ENCODE measurements around the gene ARL3.

ARL3 gene

GRCh38 chr10:102627291-102627735 is 86.9 kb downstream of the ARL3 start:
- DNase-seq (ENCODE audit: low read depth, low spot score): no peak
- peak overlapping the region; percentile 78 for H3K27ac ChIP-seq

GRCh38 chr10:102626026-102626685 is 88.0 kb downstream of the ARL3 start:
- no peak for DNase-seq (ENCODE audit: low read depth, low spot score)
- H3K27ac ChIP-seq: peak overlapping the region; percentile 68

GRCh38 chr10:102624751-102625645 is 89.2 kb downstream of the ARL3 start:
- H3K27ac ChIP-seq: peak overlapping the region; percentile 68
- no peak for DNase-seq (ENCODE audit: low read depth, low spot score)

GRCh38 chr10:102624094-102624493 is 90.1 kb downstream of the ARL3 start:
- no peak for DNase-seq (ENCODE audit: low read depth, low spot score)
- H3K27ac ChIP-seq: peak overlapping the region; percentile 68

All from epithelial cell of prostate (primary cell).